GM21717 (cell line): ENCODE measurements around the gene ABCF2.
A peak's percentile ranks its signal among the peaks of the same experiment; 100 is the strongest.

ENCODE experiments used
- ATAC-seq: cut with Tn5 transposase; IDR thresholded peaks from one replicate; pipeline ENCODE4 v1.9.1; 2021; ENCODE audit warnings: mild to moderate bottlenecking, moderate library complexity; ENCODE audit not compliant: unreplicated experiment

The ABCF2 gene

GRCh38 chr7:151226875-151227782 is at the start of gene ABCF2:
ABCF2 (minus strand) TSS chr7:151227205; CDS start chr7:151226458, 747 bp downstream.
- ATAC-seq = peak; percentile 99

GRCh38 chr7:151275813-151276577 is 49.0 kb upstream of the ABCF2 start:
- ATAC-seq = no peak

GRCh38 chr7:151274936-151275812 is 48.2 kb upstream of the ABCF2 start:
- ATAC-seq = no peak

GRCh38 chr7:151274396-151274795 is 47.4 kb upstream of the ABCF2 start:
- ATAC-seq = no peak

GRCh38 chr7:151273651-151274390 is 46.8 kb upstream of the ABCF2 start:
- no peak for ATAC-seq

GRCh38 chr7:151272877-151273276 is 45.9 kb upstream of the ABCF2 start:
- no peak for ATAC-seq

GRCh38 chr7:151272405-151272804 is 45.4 kb upstream of the ABCF2 start:
- ATAC-seq = no peak

GRCh38 chr7:151271699-151272355 is 44.8 kb upstream of the ABCF2 start:
- no peak for ATAC-seq

- ATAC-seq = no peak
Observed at GRCh38 chr7:151269511-151269910, 42.5 kb upstream of the ABCF2 start.

GRCh38 chr7:151265351-151265931 is 38.4 kb upstream of the ABCF2 start:
- ATAC-seq = no peak

GRCh38 chr7:151264615-151265014 is 37.6 kb upstream of the ABCF2 start:
- ATAC-seq = no peak

GRCh38 chr7:151261529-151261928 is 34.5 kb upstream of the ABCF2 start:
- ATAC-seq = no peak

GRCh38 chr7:151260883-151261282 is 33.9 kb upstream of the ABCF2 start:
- no peak for ATAC-seq

GRCh38 chr7:151260471-151260870 is 33.5 kb upstream of the ABCF2 start:
- no peak for ATAC-seq

GRCh38 chr7:151257990-151258389 is 31.0 kb upstream of the ABCF2 start:
- no peak for ATAC-seq

GRCh38 chr7:151256410-151257045 is 29.5 kb upstream of the ABCF2 start:
- no peak for ATAC-seq

GRCh38 chr7:151255390-151255789 is 28.4 kb upstream of the ABCF2 start:
- no peak for ATAC-seq

GRCh38 chr7:151254851-151255250 is 27.8 kb upstream of the ABCF2 start:
- no peak for ATAC-seq

- ATAC-seq = no peak
Observed at GRCh38 chr7:151254316-151254715, 27.3 kb upstream of the ABCF2 start.
